ENCODE measurements around the gene PACS2.

GRCh38 chr14:105280525-105280924 lies 34.0 kb upstream of the PACS2 start:
- TF ChIP-seq EGR1 (IDR thresholded peaks at IDR 0.05; ENCODE audit: low read depth in 2 of 2) (no peak), CTCF (IDR thresholded peaks at IDR 0.05; ENCODE audit: low read depth, low read length, missing input control) (no peak), TAF1 (conservative IDR thresholded peaks at IDR 0.05) (no peak), MAX (IDR thresholded peaks at IDR 0.05) (no peak)
